Aorta (tissue), 5 donors: ENCODE data around the gene ITSN1. TPM values are rescaled to one million over a fixed set of nuclear protein-coding genes. Genes with fewer than 3 reads are reported as not detected.
A peak's percentile ranks its signal among the peaks of the same experiment; 100 is the strongest.

Experiments
- ATAC-seq: fragments of 200-7000 bp; cut with Tn5 transposase; one replicate; pipeline ENCODE4 v1.9.1; 2022; ENCODE audit warnings: moderate library complexity; ENCODE audit not compliant: low FRiP score
- DNase-seq, 2 donors: peaks; one replicate each; pipeline ENCODE4 v3.0.0-alpha.2; 2020
- H3K27ac ChIP-seq, 2 donors: one replicate each; pipeline ENCODE4 v1.5.1; 2013; ENCODE audit warnings: low read length in 2 of 2, mild to moderate bottlenecking in 2 of 2, moderate library complexity in 2 of 2, control low read depth in 1 of 2, inconsistent platforms in 1 of 2, low read depth in 1 of 2
- H3K27me3 ChIP-seq, 2 donors: one replicate each; pipeline ENCODE4 v1.6.1; 2013; ENCODE audit warnings: control low read depth in 1 of 2, low read length in 1 of 2, mild to moderate bottlenecking in 1 of 2, moderate library complexity in 1 of 2; ENCODE audit not compliant: insufficient read depth in 2 of 2, control insufficient read depth in 1 of 2
- H3K36me3 ChIP-seq, 2 donors: one replicate each; pipeline ENCODE4 v1.6.1; 2013; ENCODE audit warnings: control low read depth in 1 of 2, low read length in 1 of 2, mild to moderate bottlenecking in 1 of 2; ENCODE audit not compliant: insufficient read depth in 2 of 2, control insufficient read depth in 1 of 2
- H3K4me1 ChIP-seq, 2 donors: one replicate each; pipeline ENCODE4 v1.6.1; 2013; ENCODE audit warnings: low read length in 2 of 2, control low read depth in 1 of 2, mild to moderate bottlenecking in 1 of 2, moderate library complexity in 1 of 2; ENCODE audit not compliant: insufficient read depth in 2 of 2, control insufficient read depth in 1 of 2
- H3K4me3 ChIP-seq, 2 donors: one replicate each; pipeline ENCODE4 v1.5.1; 2013; ENCODE audit warnings: low read length in 2 of 2, control low read depth in 1 of 2, mild to moderate bottlenecking in 1 of 2
- H3K9me3 ChIP-seq: one replicate; pipeline ENCODE4 v1.6.1; 2013; ENCODE audit warnings: mild to moderate bottlenecking, low read length; ENCODE audit not compliant: control insufficient read depth
- WGBS, 2 donors: extraction: QIAGEN DNeasy Blood & Tissue Kit; methylation state at CpG; one replicate each; pipeline ENCODE4 v1.1.7; 2013; 5-methylcytosine and 5-hydroxymethylcytosine counted together
- intact Hi-C, 2 donors: fragments of 100-400 bp; cut with DNase I; formaldehyde crosslinking; loops; one replicate each; pipeline versions ENCODE4 v1.14.2 to v1.15.0; 2022
- polyA plus RNA-seq, 2 donors: library from polyadenylated mRNA; stranded (reverse); fragments of 200-250 nt; gene quantifications; one replicate each; pipeline ENCODE4 v1.2.3, GENCODE V29; 2013
- total RNA-seq, 2 donors: library from RNA; stranded (reverse); fragmentation: NEBNext Ultra II Directional; extraction: Animal tissue kit (Norgen Biotek cat#: 25700); gene quantifications; one replicate each; pipeline ENCODE4 v1.2.1, GENCODE V29; 2021
- donor health status: healthy with polysubstance abuse.
- donor health status: Bipolar disorder and iron deficiency.
- donor health status: DM: no; HTN: no; CAD: no.
- donor health status: DM: no; HTN: no; CAD: no.
- donor health status: DM: yes; HTN: yes; CAD: no.

ITSN1 gene
- total and polyA plus RNA-seq, 4 donors = 20.8 to 103 (median 37.1) TPM

DNA sequence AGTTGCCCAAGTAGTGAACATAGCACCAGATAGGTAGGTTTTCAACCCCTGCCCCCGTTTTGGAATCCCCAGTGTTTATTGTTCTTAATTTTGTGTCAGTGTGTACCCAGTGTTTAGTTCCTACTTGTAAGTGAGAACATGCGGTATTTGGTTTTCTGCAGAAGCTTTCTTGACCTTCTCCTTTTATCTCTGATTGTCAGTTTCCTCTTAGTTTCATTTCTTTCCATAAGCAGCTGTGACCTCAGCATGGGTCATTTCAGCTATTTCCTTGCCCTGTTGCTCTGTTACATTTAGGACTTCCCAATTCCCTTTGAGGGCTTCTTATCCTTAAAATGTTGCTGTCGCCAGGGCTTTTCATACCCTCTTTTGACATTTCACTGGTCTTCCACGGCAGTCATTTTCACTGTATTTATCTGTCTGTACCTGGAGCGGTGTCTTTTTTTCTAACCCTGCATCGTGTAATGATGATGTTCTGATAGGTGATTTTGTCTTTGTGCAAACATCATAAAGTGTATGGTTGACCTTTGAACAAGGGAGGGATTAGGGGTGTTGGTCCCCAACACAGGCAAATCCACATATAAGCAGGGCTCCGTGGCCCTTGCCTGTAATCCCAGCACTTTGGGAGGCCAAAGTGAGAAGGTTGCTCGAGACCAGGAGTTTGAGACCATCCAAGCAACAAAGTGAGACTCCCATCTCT is 15.0 kb downstream of the ITSN1 start:
- H3K9me3 ChIP-seq = no peaks in the 10 kb centered on the region
- no peaks in the 10 kb centered on the region for H3K36me3 ChIP-seq
- H3K27me3 ChIP-seq = no peaks in the 10 kb centered on the region
- no peak overlapping the region for H3K27ac ChIP-seq
- intact Hi-C loops = loop anchor here in 1 of 2 donors (5.0 to 10.0 kb wide), 2 partner anchors 68 to 105 kb away; no protein-coding TSS in a partner anchor
- 70 to 84% methylated on average over 8 of the region's 8 CpGs for WGBS, 2 donors
- no peak overlapping the region for H3K4me3 ChIP-seq
- DNase-seq (no peak), ATAC-seq (peak; percentile 25)
- peaks cover 0 to 3% of the 10 kb centered on the region in 2 donors for H3K4me1 ChIP-seq

DNA sequence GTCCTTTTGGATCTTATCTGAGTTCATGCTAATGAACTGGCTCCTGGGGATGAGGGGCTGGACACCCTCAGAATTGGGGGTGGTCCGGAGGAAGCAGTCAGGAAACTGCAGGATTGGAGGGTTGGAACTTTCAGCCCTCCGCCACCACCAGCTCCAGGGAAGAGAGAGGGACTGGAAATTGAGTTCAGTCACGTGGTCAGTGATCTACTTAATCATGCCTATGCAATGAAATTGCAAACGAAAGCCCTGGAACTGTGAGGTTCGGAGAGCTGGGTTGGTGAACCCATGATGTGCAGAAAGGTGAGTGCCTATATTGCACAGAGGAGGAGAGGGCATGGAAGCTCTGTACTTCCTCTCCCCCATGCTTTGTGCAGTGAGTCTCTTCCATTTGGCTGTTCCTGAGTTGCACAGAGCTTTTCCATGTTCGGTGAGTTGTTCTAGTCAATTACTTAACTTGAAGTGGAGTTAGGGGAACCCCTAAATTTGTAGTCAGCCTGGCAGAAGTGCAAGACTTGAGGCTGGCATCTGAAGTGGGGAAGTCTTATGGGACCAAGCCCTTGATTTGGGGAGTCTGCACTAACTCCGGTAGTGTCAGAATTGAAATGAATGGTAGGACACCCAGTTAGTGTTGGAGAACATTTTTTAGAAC is 16.7 kb downstream of the ITSN1 start:
- WGBS, 2 donors = 88 to 91% methylated on average over 7 of the region's 7 CpGs
- intact Hi-C loops = loop anchor here in 1 of 2 donors (5.0 to 10.0 kb wide), 2 partner anchors 66 to 103 kb away; no protein-coding TSS in a partner anchor
- ATAC-seq (no peak), DNase-seq (no peak)
- no peaks in the 10 kb centered on the region for H3K36me3 ChIP-seq
- no peak overlapping the region for H3K27ac ChIP-seq
- no peaks in the 10 kb centered on the region for H3K27me3 ChIP-seq
- H3K4me1 ChIP-seq = peaks cover 0 to 3% of the 10 kb centered on the region in 2 donors
- no peaks in the 10 kb centered on the region for H3K9me3 ChIP-seq
- H3K4me3 ChIP-seq = no peak overlapping the region

DNA sequence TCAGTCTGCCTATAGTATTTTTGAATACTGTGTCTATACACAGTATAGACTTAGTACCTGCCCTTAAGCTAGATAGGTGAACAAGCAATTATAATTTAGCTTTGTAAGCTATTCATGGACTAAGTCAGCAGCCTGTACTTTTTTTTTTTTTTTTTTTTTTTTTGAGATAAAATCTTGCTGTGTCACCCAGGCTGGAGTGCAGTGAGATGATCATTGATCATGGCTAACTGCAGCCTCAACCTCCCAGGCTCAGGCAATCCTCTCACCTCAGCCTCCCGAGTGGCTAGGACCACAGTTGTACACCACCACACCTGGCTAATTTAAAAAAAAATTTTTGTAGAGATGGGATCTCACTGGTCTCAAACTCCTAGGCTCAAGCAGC is 17.3 kb downstream of the ITSN1 start:
- 93 to 95% methylated on average over 1 of the region's 1 CpG for WGBS, 2 donors
- no peak overlapping the region for H3K4me3 ChIP-seq
- intact Hi-C loops = loop anchor here in 1 of 2 donors (5.0 to 10.0 kb wide), 2 partner anchors 65 to 103 kb away; no protein-coding TSS in a partner anchor
- H3K9me3 ChIP-seq = no peaks in the 10 kb centered on the region
- ATAC-seq = no peak
- no peak for DNase-seq
- no peaks in the 10 kb centered on the region for H3K27me3 ChIP-seq
- peaks cover 0 to 3% of the 10 kb centered on the region in 2 donors for H3K4me1 ChIP-seq
- H3K36me3 ChIP-seq = no peaks in the 10 kb centered on the region
- peak overlapping the region in 1 of 2 donors; percentile 58 for H3K27ac ChIP-seq

DNA sequence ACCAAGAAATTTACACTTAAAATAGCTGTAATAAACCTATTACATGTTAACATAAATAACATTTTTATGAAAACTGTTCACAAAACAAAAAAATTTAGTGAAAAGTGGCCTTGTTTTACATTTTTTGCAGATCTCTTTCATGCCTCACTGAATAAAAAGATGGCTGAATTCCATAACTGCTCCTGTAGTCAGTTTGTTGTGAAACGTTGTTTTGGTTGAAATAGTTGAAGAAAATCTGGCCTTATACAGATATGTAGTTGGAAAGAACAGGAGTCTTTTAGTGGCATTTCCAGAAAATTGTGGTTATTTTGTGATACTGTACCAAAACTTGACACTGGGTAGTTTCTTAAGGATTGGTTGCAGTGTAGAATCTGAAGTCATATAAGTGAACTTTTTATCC is 18.1 kb downstream of the ITSN1 start:
- H3K4me3 ChIP-seq = no peak overlapping the region
- H3K27ac ChIP-seq = no peak overlapping the region
- H3K27me3 ChIP-seq = no peaks in the 10 kb centered on the region
- H3K36me3 ChIP-seq = no peaks in the 10 kb centered on the region
- intact Hi-C loops = no loop called here
- DNase-seq = no peak
- H3K9me3 ChIP-seq = no peaks in the 10 kb centered on the region
- no peak for ATAC-seq
- 2 to 5% methylated on average over 1 of the region's 1 CpG for WGBS, 2 donors
- no peaks in the 10 kb centered on the region for H3K4me1 ChIP-seq

DNA sequence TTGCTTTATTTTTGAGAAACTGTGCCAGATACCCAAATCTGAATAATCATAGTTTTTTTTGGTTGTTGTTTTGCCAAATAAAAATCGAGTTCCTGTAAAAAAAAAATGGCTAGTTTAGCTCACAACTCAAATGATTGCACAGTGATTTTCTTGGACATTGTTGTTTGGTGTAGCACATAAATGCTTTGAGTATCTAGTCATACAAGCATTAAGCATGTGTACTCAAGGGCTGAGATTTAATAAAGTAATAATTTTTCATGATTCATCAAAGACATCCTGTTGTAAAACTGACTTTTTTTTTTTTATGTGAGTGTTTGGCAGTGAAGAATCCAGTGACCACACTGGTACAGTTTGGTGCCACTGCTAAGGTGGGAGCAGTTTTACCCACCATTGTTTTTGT is 18.8 kb downstream of the ITSN1 start:
- intact Hi-C loops = no loop called here
- Histone ChIP-seq H3K36me3 (no peaks in the 10 kb centered on the region), H3K27me3 (no peaks in the 10 kb centered on the region), H3K4me3 (no peak overlapping the region), H3K9me3 (no peaks in the 10 kb centered on the region), H3K4me1 (no peaks in the 10 kb centered on the region), H3K27ac (no peak overlapping the region)
- 86 to 97% methylated on average over 1 of the region's 1 CpG for WGBS, 2 donors
- DNase-seq (no peak), ATAC-seq (no peak)

DNA sequence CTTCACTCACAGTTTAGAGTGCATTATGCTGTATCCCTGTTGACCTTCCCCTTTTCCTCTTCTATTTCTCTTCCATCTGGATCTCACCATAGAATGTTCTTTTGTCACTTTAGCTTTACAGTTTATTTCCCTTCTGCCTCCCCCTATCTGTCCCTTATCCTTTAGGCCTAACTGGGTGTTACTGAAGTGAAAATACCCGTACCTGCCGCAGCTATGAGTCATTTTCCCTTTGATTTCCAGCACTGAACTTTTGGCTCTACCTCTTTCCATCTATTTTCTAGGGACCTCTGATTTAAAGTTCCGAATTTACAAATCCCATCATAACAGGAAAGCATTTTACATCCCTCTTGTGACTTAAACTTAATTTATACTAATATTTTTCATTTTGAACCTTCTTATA is 19.7 kb downstream of the ITSN1 start:
- Histone ChIP-seq H3K36me3 (no peaks in the 10 kb centered on the region), H3K9me3 (no peaks in the 10 kb centered on the region), H3K27me3 (no peaks in the 10 kb centered on the region), H3K4me1 (no peaks in the 10 kb centered on the region), H3K27ac (no peak overlapping the region), H3K4me3 (no peak overlapping the region)
- intact Hi-C loops = no loop called here
- ATAC-seq = no peak
- no peak for DNase-seq
- 85% methylated on average over 3 of the region's 3 CpGs for WGBS, 2 donors

DNA sequence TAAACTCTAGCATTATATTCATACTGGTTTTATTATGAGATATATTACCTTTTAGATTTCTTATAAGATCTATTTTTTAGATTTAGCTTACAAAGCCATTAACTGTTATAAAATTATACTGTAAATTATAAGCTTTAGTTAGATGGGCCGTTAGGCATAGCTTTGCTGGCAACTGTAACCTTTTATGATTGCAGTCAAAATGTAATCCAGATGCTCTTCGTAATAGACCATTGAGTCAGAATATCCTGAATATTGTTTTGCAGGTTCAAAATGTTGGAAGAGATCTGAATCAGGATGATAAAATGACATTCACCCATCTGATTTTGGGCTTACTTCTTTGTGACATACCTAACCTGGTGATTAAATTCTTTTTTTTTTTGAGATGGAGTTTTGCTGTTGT is 20.9 kb downstream of the ITSN1 start:
- Histone ChIP-seq H3K4me1 (no peaks in the 10 kb centered on the region), H3K27me3 (no peaks in the 10 kb centered on the region), H3K27ac (no peak overlapping the region), H3K9me3 (no peaks in the 10 kb centered on the region), H3K36me3 (no peaks in the 10 kb centered on the region), H3K4me3 (no peak overlapping the region)
- intact Hi-C loops = no loop called here
- no peak for DNase-seq
- WGBS, 2 donors = 86 to 92% methylated on average over 2 of the region's 2 CpGs
- no peak for ATAC-seq

DNA sequence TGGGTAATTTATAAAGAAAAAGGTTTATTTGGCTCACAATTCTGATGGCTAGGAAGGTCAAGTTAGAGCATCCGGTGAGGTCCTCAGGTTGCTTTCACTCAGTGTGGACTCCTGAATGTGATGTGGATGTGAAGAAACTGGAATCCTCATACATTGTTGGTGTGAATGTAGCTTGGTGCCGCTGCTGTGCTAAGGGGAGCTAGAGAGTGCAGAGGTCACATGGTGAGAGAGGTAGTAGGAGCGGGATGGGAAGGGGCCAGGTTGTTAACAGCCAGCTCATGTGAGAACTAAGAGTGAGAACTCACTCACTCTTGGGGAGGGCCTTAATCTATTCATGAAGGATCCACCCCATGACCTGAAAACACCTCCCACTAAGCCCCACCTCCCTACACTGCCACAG is 21.8 kb downstream of the ITSN1 start:
- intact Hi-C loops = no loop called here
- Histone ChIP-seq H3K36me3 (no peaks in the 10 kb centered on the region), H3K27me3 (no peaks in the 10 kb centered on the region), H3K27ac (no peak overlapping the region), H3K9me3 (no peaks in the 10 kb centered on the region), H3K4me3 (no peak overlapping the region), H3K4me1 (no peaks in the 10 kb centered on the region)
- no peak for DNase-seq
- ATAC-seq = no peak
- WGBS, 2 donors = 97 to 99% methylated on average over 3 of the region's 3 CpGs

DNA sequence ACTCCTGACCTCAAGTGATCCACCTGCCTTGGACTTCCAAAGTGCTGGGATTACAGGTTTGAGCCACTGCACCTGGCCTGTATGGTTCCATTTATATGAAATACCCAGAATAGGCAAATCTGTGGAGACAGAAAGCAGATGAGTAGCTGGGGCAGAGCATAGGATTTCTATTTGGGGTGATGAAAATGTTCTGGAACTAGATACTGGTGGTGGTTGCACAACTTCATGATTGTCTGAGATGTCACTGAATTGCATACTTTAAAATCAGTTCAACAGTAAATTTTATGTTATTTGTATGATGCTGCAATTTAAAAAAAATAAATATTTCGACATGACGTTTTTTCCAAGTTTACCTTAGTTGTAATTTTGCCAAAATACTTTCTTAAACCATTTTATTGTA is 23.9 kb downstream of the ITSN1 start:
- Histone ChIP-seq H3K9me3 (no peaks in the 10 kb centered on the region), H3K27me3 (no peaks in the 10 kb centered on the region), H3K4me3 (no peak overlapping the region), H3K4me1 (no peaks in the 10 kb centered on the region), H3K27ac (no peak overlapping the region), H3K36me3 (no peaks in the 10 kb centered on the region)
- 75 to 81% methylated on average over 2 of the region's 2 CpGs for WGBS, 2 donors
- no peak for DNase-seq
- intact Hi-C loops = no loop called here
- no peak for ATAC-seq
